ENCODE results near the gene NR1D1. TPM values are rescaled to one million over a fixed set of nuclear protein-coding genes. Genes with fewer than 3 reads are reported as not detected.

NR1D1 gene
- total RNA-seq, 1 donor from 2014 or later: 2.6 TPM

- no peak for DNase-seq (ENCODE audit: low spot score)
- Mint-ChIP-seq H3K27me3 (ENCODE audit: unreplicated experiment) (peaks cover 23% of the 10 kb centered on the region), H3K9me3 (ENCODE audit: unreplicated experiment) (no peaks in the 10 kb centered on the region), H3K4me3 (ENCODE audit: unreplicated experiment) (no peak overlapping the region), H3K4me1 (ENCODE audit: unreplicated experiment) (peaks cover 35% of the 10 kb centered on the region), H3K27ac (ENCODE audit: unreplicated experiment) (no peak overlapping the region), H3K36me3 (ENCODE audit: low read depth, unreplicated experiment) (peaks cover 13% of the 10 kb centered on the region)
- TF ChIP-seq, protein P1, sequence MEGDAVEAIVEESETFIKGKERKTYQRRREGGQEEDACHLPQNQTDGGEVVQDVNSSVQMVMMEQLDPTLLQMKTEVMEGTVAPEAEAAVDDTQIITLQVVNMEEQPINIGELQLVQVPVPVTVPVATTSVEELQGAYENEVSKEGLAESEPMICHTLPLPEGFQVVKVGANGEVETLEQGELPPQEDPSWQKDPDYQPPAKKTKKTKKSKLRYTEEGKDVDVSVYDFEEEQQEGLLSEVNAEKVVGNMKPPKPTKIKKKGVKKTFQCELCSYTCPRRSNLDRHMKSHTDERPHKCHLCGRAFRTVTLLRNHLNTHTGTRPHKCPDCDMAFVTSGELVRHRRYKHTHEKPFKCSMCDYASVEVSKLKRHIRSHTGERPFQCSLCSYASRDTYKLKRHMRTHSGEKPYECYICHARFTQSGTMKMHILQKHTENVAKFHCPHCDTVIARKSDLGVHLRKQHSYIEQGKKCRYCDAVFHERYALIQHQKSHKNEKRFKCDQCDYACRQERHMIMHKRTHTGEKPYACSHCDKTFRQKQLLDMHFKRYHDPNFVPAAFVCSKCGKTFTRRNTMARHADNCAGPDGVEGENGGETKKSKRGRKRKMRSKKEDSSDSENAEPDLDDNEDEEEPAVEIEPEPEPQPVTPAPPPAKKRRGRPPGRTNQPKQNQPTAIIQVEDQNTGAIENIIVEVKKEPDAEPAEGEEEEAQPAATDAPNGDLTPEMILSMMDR (IDR thresholded peaks at IDR 0.05; ENCODE audit: unreplicated experiment): no peak
These were observed 7.3 kb downstream of the NR1D1 start for GRCh38 chr17:40093005-40093579.

DNA sequence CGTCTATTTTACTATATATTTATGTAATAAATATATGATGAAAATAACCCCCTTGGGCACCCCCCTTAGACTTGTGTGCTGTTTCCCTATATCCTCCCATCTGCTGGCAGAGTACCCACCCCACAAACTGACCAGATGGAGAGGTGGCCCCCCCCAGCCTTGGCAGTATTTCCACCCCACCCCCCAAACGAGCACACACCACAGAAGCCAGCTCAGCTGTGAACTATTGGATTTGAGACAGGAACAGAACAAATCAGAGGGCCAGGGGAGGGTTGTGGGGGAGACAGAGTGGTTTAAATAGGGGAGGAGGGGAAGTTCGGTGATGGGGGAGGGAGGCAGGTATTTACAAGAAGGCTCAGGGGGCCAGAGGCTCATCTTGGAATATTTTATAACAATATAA lies 7.8 kb downstream of the NR1D1 start:
- Mint-ChIP-seq H3K27me3 (ENCODE audit: unreplicated experiment) (peaks cover 22% of the 10 kb centered on the region), H3K36me3 (ENCODE audit: low read depth, unreplicated experiment) (peaks cover 13% of the 10 kb centered on the region), H3K9me3 (ENCODE audit: unreplicated experiment) (no peaks in the 10 kb centered on the region), H3K4me1 (ENCODE audit: unreplicated experiment) (peaks cover 34% of the 10 kb centered on the region), H3K27ac (ENCODE audit: unreplicated experiment) (no peak overlapping the region), H3K4me3 (ENCODE audit: unreplicated experiment) (no peak overlapping the region)
- TF ChIP-seq, protein P1 (IDR thresholded peaks at IDR 0.05; ENCODE audit: unreplicated experiment): no peak
- no peak for DNase-seq (ENCODE audit: low spot score)

- peaks cover 19% of the 10 kb centered on the region for H3K36me3 Mint-ChIP-seq (ENCODE audit: low read depth, unreplicated experiment)
- H3K4me1 Mint-ChIP-seq (ENCODE audit: unreplicated experiment): peaks cover 38% of the 10 kb centered on the region
These were observed 8.5 kb downstream of the NR1D1 start for GRCh38 chr17:40091691-40092397.

DNA sequence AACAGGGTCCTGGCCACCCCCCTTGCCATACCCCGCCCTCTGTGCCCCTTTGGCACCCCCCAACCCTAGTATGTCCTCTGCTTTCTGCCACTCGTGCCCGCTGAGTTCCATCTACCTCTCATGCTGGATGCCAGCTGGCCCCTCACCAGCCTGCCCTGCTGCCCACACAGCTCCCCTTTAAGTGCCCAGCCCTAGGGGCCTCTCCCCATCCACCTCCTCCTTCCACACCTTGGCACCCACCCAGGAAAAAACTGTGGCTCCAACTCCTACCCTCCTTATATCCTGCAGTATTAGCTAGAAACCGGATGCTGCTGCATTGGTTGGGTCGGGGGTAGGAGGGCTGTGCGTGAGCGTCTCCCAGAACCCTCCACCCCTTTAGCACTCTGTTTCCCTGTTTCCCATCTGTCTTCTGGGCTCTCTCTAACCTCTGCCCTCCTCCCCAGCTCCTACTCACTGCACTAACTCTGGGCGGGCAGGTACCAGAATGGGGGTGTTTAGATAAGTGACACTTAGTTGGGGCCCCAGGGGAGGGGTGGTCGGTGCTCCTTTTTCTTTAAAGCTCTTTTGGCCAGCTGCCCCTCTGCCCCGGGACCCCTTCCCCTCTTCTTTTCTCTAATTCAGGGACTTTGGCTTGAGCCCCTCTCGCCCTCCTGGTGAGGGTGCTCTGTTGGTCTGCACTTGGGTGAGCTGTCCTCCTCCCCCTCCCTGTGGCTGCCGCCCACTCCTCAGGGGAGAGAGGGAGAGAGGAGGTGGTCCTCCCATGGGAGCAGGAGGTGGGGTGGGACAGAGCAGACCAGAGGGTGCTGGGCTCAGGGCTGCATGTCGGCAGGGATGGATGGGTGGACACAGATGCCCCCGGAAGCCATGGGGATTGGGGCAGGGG lies 9.9 kb downstream of the NR1D1 start:
- Mint-ChIP-seq H3K4me3 (ENCODE audit: unreplicated experiment) (no peak overlapping the region), H3K9me3 (ENCODE audit: unreplicated experiment) (no peaks in the 10 kb centered on the region), H3K4me1 (ENCODE audit: unreplicated experiment) (peaks cover 33% of the 10 kb centered on the region), H3K36me3 (ENCODE audit: low read depth, unreplicated experiment) (peaks cover 18% of the 10 kb centered on the region), H3K27me3 (ENCODE audit: unreplicated experiment) (peaks cover 18% of the 10 kb centered on the region), H3K27ac (ENCODE audit: unreplicated experiment) (no peak overlapping the region)
- no peak for DNase-seq (ENCODE audit: low spot score)
- TF ChIP-seq, protein P1 (IDR thresholded peaks at IDR 0.05; ENCODE audit: unreplicated experiment): no peak

More at GRCh38 chr17:40091691-40092397, 8.5 kb downstream of the NR1D1 start:
- H3K27me3 Mint-ChIP-seq (ENCODE audit: unreplicated experiment): peaks cover 24% of the 10 kb centered on the region
- DNase-seq (ENCODE audit: low spot score): no peak
- no peak overlapping the region for H3K4me3 Mint-ChIP-seq (ENCODE audit: unreplicated experiment)
- no peaks in the 10 kb centered on the region for H3K9me3 Mint-ChIP-seq (ENCODE audit: unreplicated experiment)
- TF ChIP-seq, protein P1 (IDR thresholded peaks at IDR 0.05; ENCODE audit: unreplicated experiment): no peak
- H3K27ac Mint-ChIP-seq (ENCODE audit: unreplicated experiment): no peak overlapping the region
